GM18867 (cell line): ENCODE measurements around the gene INSIG1.
A peak's percentile ranks its signal among the peaks of the same experiment; 100 is the strongest.

Experiments
- ATAC-seq: cut with Tn5 transposase; IDR thresholded peaks from one replicate; pipeline ENCODE4 v1.9.1; 2021; ENCODE audit warnings: mild to moderate bottlenecking, moderate library complexity; ENCODE audit not compliant: unreplicated experiment

INSIG1 gene

GRCh38 chr7:155284496-155285274 is 13.0 kb upstream of the INSIG1 start:
- no peak for ATAC-seq

DNA sequence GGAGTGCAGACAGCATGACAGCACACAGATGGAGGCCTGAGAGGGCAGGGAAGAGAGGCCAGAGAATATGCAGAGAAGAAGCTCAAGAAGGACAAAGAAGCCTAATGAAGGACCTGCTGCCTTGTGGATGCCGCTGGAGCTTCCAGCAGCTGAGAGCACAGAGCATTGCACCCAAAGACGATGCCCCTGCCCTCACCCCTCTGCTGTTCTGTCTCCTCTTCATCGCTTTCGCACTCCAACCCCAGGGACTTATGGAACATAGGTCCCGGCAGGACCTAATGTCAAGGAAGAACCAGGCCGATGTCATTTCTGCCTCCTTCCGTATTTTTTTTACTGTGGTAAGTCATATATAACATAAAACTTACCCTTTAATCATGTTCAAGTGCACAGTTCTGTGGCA is 12.3 kb upstream of the INSIG1 start:
- no peak for ATAC-seq

DNA sequence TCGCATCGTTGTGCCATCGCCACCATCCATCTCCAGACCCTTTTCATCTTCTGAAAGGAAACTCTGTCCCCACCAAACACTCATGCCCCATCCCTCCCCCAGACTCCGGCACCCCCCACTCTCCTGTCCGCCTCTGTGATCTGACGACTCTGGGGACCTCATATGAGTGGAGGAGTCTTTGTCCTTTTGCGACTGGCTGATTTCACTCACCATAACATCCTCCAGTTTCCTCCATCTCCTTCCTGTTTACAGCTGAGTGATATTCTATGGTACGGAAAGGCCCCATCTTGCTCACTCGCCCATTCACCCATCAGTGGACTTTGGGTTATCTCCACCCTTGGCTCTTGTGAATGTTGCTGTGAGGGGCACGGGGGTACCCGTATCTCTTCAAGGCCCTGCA is 11.8 kb upstream of the INSIG1 start:
- ATAC-seq = no peak

GRCh38 chr7:155286686-155287085 is 11.0 kb upstream of the INSIG1 start:
- no peak for ATAC-seq

GRCh38 chr7:155287284-155287935 is 10.3 kb upstream of the INSIG1 start:
- ATAC-seq = no peak

GRCh38 chr7:155288055-155288454 is 9.6 kb upstream of the INSIG1 start:
- ATAC-seq = no peak

- no peak for ATAC-seq
Observed at GRCh38 chr7:155289107-155289506, 8.6 kb upstream of the INSIG1 start.

GRCh38 chr7:155289949-155290501 is 7.7 kb upstream of the INSIG1 start:
- ATAC-seq = no peak

DNA sequence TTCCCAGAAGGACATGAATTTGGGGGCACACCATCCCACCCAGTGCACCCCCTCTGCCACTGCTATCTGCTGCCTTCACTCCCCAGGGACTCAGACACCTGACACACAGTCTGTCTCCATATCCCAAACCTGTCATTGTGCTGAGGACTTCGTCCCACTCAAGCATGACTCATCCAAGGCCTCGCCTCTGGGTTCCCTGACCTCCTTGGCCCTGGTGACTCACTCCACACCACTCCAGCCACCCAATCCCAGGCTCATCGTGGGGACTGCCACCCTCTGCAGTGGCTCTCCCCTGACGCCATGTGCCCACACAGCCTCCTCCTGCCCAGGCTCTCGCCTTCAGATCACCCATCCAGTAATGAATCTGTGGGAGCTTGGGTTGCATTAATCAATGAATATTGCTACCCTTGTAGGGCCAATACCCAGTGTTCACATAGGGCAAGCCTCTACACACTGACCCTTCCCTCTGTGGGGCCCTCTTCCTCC is 6.6 kb upstream of the INSIG1 start:
- no peak for ATAC-seq

GRCh38 chr7:155291729-155292128 is 5.9 kb upstream of the INSIG1 start:
- ATAC-seq = no peak

DNA sequence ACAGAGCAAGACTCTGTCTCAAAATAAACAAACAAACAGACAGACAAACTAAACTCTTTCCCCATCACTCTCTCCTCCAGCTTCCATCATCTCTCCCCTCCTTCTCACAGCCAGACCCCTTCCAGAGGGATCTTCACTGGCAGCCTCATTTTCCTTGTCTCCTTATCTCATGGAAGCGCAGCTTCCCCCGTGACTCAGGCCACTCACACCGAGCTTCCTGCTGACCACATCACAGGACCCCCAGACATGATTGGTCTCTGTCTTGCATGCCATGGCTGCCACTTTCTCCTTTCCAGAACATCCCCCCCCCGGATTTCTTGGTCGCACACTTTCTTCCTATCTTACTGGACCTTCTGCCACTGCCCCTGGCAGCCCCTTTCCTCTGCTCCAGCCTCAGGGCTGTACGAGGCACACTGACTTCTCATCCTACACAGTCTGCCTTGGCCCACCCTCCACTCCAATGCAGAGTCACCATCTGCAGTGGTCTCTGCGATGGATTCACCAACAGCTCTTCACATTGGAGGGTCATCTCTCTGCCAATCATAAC is 4.9 kb upstream of the INSIG1 start:
- no peak for ATAC-seq

DNA sequence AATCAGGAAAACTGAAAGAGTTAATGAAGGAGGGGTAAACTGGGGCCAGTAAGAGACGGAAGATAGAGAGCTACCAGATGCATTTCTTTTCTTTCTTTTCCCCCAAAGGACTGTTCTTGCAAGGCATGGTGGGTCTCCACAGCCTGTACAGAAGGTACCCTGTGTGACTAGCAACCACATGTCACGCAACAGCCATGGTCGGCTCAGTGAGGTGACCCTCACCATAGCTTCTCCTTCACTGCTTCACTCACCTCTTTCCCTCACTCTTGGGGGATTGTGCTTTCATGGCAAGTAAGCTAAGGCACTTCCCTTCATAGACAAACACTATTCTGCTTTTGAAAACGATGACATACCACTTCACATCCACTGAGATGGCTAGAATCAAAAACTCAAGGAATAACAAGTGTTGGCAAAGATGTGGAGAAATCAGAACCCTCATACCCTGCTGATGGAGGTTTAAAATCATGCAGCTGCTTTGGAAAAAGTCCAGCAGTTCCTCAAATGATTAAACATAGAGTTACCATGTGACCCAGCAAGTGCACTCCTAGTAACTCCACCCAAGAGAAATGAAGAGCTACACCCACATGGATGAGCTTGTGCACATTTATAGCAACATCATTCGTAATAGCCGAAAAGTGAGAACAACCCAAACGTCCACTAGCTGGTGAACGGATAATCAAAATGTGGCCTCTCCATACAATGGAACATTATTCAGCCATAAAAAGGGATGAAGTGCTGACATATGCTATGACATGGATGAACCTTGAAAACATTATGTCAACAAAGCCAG is 3.8 kb upstream of the INSIG1 start:
- no peak for ATAC-seq

- no peak for ATAC-seq
Observed at GRCh38 chr7:155294511-155294778, 3.2 kb upstream of the INSIG1 start.

GRCh38 chr7:155295511-155295910 is 2.2 kb upstream of the INSIG1 start:
- no peak for ATAC-seq

GRCh38 chr7:155296006-155296787 is 1.5 kb upstream of the INSIG1 start:
- ATAC-seq = no peak

GRCh38 chr7:155296788-155297516 is 726 bp upstream of the INSIG1 start:
- peak; percentile 27 for ATAC-seq

DNA sequence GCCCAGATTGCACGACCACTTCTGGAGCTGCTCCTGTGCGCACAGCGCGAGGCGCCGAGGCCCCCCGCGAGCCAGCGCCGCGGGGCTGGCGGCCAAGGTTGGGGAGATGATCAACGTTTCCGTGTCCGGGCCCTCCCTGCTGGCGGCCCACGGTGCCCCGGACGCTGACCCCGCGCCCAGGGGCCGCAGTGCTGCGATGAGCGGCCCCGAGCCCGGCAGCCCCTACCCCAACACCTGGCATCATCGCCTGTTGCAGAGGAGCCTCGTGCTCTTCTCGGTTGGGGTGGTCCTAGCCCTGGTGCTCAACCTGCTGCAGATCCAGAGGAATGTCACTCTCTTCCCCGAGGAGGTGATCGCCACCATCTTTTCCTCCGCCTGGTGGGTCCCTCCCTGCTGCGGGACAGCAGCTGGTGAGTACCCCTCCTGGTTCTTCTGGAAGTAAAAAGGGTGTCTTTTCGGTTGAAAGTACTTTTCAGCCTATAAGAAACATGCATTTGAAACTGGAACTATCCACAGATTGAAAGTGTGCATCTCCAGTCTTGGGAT is 683 bp downstream of the INSIG1 start:
- peak; percentile 0 for ATAC-seq

- ATAC-seq = peak; percentile 74
Observed at GRCh38 chr7:155298834-155299534, 1.3 kb downstream of the INSIG1 start.
